HG02678 (cell line): Measurements from ENCODE around the gene NTSR1.
"Not testable (repeated sequence)": the region's sequence is repeated elsewhere in the genome, so short reads cannot be mapped to it uniquely, and the experiment has no call there.

ENCODE experiments used
- ATAC-seq: cut with Tn5 transposase; IDR thresholded peaks from one replicate; pipeline ENCODE4 v1.9.1; 2021; ENCODE audit warnings: mild to moderate bottlenecking, moderate library complexity; ENCODE audit not compliant: unreplicated experiment

NTSR1 gene

DNA sequence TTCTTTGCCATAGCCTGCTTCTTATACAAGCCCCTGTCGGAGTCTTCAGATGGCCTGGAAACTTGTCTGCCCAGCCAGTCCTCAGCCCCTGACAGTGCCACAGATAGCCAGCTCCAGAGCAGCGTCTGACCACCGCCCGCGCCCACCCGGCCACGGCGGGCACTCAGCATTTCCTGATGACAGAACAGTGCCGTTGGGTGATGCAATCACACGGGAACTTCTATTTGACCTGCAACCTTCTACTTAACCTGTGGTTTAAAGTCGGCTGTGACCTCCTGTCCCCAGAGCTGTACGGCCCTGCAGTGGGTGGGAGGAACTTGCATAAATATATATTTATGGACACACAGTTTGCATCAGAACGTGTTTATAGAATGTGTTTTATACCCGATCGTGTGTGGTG, 36.9 kb upstream of the NTSR1 start:
- ATAC-seq, result no peak

DNA sequence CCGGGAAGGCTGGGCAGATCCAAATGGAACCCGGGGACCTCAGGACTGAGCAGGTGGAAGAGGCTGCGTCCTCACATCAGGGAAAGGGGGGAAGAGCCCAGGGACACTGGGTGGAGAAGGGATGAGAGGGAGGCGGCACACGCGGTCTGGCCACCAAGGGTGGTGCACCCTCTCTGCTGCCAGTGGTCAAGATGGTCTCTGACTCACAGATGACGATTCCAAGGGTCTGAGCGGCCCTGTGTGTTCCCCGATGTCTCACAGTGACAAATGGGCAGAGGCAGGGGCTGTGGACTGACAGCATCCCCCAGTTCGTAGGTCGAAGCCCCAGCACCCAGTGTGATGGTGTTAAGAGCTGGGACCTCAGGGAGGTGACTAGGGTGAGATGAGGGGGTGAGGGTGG, 34.3 kb upstream of the NTSR1 start:
- no peak for ATAC-seq

DNA sequence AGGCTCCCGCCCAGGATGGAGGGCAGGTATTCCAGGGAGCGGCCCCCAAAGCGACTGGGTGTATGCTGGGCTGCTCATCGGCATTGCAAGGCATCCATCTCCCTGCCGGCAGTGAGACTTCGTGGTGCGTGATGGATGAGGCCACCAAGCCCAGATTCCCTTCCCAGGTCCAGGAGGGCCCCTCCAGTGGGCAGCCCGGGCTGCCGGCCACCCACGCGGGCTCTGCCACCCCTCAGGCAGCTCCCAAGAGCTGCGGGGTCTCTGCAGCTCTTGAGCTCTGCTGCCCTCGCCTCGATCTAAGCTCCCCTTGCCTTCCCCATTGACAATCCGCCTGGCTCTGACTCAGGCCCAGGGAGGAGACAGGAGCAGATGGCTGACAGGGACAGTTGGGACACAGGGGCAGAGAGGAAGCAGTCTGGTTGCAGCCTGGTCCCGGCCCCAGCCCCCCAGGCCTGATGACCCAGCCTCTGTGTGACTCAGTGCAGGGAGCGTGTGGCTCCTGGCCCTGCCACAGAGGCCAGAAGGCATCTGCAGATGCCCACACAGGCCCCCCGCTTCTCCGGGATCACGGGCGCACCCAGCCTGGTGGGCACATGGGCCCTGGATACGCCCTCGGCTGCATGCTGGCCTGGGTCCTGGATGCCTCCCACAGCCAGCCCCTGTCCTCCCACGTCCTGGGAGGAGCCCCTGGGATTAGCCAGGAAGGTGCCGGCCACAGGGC, 33.3 kb upstream of the NTSR1 start:
- ATAC-seq, result no peak

DNA sequence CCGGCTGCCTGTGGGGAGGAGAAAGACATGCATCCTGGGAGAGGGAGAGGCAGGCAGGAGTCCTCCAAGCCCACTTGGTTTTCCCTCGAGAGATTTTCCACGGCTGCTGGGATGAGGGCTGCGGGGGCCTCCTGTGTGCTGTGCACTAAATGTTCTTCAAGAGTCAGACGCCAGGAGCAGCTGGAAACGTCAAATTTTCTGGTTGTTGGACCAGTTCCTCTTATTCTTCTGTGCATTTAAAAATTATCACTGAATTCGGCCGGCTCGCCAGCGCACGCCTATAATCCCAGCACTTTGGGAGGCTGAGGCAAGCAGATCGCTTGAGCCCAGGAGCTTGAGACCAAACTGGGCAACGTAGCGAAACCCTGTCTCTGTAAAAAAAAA, 32.8 kb upstream of the NTSR1 start:
- ATAC-seq, result no peak

DNA sequence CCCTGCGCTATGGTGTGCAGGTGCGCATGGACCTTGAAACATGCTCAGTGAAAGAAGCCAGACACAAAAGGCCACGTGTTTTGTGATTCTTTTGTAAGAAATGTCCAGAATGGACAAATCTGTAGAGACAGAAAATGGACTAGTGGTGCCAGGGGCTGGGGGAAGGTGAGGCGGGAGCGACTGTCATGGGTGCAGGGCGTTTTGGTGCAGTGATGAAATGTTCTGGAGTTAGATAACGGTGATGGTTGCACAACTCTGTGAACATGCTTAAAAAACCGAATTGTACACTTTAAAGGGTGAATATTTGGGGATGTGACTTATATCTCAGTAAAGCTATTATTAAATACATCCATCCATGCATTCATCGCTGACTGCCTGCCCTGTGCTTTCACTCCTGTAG, 31.7 kb upstream of the NTSR1 start:
- ATAC-seq, result no peak

DNA sequence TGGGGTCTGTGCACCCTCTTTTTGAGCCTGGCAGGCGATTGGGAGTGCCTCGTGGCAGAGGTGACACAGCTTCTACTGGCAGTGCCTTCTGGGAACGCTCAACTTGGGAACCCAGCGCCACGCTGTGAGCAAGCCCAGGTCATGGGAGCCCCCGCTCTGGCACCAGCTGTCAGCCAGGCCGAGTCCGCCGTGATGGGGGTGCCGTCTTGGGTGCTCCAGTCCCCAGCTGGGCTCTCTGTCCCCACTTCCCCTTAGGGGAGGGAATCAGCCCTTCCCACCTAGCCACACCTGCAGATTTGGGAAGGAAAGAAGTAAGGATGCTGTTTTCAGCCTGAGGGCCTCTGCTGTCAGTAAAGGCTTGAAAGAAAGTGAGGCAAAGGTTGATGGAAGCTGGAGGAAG, 31.0 kb upstream of the NTSR1 start:
- ATAC-seq, result no peak

DNA sequence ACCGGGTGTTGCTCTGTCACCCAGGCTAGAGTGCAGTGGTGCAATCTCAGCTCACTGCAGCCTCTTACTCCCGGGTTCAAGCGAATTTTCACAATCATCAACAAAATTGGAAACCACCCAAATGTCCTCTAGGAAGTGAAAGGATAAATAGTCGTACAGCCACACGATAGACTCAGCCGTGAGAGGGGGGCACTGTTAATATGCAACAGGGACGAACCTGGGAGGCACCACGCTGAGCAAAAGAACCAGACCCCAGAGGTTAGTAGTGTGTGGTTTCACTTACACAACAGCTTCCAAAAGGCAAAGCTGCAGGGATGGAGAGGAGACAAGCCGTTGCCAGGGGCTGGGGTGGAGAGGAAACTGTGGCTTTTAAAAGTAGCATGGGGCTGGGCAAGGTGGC, 30.1 kb upstream of the NTSR1 start:
- ATAC-seq, result no peak

DNA sequence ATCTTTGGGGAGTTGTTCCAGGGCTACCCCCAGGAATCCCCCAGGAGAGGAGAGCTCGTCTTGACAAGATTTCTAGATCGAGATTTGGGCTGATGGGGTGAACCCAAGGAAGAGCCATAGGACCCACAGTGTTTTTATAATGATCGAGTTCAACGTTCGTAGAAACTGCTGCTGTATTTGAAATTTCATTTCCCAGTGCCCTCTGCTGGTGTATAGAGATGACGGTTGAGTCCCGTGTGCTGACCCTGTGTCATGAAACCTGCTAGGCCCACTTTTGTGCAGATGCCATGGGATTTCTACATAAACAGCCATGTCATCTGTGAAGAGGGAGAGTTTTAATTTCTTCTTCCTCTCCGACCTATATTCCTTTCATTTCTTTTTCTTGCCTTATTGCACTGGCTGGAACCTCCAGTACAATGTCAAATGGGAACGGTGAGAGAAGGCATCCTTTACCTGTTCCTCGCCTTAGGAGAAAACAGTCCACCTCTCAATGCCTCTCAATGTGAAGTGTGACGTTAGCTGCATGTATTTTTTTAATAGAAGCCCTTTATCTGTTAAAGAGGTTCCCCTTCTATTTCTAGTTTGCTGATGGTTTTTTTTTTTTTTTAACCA, 28.6 kb upstream of the NTSR1 start:
- ATAC-seq, result no peak

DNA sequence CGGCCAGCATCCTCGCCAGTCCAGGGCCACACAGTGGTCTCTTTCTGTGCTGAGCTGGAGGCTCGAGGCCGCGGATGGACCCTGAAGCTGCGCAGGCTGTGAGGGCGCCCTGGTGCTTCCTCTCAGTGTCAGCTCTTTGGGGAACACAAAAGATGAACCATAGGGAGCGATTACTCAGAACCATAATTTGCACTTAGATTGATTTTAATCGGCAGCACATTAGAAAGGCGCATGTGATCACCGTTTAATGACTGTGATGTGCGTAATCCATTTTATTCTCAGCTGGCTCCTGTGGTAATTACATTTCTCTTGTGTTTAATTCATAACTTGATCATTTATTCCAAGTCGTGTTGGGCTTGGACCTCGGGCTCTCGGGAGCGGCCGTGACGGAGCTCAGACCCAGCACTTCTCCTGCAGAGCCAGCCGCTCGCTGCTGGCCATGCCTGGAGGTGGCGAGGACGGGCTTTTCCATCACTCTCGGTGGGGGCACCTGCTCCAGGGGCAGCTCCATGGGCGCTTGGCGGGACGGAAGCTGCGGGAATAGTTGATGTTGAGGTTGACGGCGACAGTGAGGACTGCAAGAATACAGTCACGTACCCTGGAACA, 25.6 kb upstream of the NTSR1 start:
- ATAC-seq, result no peak

DNA sequence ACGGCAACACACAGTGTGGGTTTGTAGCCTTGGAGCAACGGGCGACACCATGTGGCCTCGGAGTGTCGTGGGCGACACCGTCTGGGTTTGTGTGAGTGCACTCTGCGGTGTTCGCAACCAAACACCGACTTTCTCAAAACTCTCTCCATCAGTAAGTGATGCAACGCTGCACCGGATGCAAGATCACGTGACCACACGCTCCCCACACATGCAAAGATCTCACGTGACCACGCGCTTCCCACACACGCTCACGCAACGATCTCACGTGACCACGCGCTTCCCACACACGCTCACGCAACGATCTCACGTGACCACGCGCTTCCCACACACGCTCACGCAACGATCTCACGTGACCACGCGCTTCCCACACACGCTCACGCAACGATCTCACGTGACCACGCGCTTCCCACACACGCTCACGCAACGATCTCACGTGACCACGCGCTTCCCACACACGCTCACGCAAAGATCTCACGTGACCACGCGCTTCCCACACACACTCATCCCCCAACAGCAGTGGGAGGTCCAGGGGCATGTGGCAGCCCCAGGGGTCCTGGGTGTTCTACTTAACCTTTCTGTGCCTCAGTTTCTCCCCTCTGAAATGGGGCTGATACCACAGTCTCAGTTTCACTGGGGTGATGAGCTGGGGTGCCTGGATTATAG, 24.8 kb upstream of the NTSR1 start:
- not testable (repeated sequence) for ATAC-seq

DNA sequence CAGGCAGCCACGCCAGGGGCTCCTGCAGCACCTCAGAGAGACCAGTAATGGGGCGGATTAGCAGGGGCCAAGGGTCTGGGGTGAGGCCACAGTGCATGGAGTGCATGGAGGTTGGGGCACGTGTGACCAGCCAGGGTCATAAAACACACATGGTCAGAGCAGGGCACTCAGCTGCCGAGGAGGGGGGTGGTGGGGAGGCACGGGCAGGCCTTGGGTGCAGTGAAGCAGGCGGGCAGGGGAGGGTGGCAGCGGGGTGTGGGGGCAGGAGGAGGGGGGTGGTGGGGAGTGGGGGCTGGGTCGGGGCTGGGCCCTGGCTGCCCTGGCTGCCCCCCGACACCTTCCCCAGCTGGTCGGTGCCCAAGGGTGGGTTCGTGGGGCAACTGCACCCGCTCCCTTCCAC, 23.7 kb upstream of the NTSR1 start:
- no peak for ATAC-seq

DNA sequence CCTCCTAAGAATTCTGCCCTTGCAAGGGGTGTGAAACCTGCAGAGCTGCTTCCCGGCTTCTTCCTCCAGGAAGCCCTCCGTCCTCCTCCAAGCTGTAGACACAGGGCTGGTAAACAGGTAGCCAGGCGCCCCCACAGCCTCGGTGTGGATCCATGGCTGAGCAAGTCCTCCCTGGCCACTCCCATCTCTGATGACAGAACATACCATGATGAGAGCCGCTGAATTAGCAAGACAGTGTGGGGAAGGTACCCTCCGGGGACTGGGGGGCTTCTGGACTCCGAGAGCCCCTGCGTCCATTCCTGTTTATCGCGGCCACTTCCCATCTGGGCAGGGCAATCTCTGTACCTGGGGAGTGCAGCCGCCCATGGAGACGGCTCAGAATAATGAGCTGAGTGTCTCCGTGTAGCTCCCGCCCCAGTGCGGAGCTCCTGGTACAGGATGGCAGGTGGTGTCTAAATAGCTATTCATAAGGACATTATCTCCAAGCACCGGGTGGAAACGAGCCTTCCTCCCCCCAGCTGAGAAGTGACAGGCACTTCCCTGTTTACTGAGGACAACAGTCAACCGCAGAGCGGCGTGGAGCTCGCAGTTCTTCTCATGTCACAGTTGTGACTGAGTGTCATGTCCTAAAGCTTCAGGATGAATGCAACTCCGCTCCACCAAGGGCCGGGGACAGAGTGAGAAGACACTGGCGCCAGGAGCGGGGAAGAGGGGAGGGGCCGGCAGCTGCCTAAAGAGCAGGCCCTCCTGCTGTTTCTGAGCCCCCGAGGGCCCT, 22.7 kb upstream of the NTSR1 start:
- no peak for ATAC-seq

DNA sequence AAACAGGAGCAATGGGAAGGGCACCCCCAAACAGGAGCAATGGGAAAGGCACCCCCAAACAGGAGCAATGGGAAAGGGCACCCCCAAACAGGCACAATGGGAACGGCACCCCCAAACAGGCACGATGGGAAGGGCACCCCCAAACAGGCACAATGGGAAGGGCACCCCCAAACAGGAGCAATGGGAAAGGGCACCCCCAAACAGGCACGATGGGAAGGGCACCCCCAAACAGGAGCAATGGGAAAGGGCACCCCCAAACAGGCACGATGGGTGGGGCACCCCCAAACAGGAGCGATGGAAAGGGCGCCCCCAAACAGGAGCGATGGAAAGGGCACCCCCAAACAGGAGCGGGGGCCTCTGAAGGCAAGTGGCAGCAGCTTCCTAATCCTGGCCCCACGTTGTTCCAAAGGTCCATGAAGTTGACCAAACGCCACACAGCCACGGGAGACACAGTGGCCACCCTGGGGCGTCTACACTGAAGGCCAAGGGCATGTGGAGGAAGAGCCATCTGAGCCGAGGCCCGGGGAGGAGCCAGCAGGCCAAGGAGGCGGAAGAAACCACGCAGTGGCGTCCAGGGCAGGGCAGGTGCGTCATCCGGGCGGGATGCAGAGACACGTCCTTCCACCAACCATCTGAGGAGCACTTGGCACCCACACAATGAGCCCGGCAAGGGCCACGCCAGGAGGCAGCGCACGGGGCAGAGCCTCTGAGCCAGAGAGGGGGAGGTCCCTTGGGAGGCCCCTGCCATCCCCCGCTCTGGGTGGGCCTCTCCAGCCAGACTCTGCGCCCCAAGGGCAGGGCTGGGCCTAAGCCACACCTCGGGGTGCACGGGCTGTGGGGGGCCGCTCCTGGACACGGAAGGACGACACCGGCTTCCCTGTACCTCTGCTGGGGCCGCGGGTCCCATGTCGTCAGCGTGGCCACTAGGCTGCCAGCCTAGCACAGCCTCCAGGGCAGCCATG, 21.5 kb upstream of the NTSR1 start:
- ATAC-seq, result no peak

DNA sequence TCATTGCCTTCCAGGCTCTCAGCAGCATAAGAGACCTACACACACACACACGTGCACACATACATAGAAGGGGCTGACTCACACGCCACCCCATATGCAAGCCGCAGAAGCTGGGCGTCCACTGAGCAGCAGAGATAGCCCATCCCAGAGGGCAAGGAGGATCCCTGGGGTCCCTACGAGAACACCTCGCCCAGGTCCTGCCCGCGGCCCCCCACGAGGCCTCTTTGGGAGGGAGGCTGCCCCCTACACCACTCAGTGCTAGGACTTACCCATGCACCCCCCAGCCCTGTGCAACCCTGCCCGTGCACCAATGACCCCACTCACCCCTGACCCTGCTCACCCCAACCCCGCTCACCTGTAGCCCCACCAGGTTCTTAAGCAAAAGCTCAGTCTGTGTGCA, 20.6 kb upstream of the NTSR1 start:
- ATAC-seq, result no peak

DNA sequence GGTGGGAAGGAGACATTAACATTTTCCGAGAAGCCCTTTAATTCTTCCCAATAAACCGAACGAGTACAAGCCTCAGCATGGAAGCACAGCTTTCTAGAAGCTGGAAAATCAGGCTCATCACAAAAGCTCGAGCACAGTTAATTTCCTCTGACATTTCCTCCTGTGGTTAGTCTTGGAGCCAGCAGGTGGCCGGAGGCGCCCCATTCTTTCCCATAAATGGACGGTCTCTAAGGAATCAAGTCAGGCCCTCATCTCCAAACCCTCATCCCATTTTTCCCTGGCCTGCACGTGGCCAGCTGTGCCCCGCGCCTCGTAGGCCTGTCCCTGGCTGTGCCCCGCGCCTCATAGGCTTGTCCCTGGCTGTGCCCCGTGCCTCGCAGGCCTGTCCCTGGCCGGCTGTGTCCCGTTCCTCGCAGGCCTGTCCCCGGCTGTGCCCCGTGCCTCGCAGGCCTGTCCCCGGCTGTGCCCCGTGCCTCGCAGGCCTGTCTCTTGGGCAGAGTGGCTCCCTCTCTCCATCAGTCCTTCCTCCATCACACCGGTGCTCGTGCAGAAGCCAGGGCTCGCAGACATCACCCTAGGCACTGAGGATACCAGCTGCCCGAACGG, 19.7 kb upstream of the NTSR1 start:
- ATAC-seq, result no peak

DNA sequence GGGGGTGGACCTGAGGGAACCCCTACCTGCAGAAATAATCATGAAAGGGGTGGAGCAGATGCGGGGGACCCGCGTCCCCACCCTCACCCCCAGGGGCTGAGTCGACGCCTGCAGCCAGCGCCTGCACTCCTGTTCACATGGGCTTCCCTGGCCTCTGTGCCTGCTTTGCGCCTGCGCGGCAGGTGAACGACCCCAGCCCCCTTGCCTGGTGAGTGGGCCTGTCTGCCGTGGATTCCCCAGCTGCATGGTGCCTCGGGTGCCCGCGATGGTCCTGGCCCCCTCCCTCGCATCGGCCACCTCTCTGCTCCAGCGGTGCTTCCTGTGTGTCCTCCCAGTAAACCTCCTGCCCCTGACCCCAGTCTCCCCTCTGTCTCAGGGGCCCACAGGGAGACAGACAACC, 18.8 kb upstream of the NTSR1 start:
- ATAC-seq, result no peak

DNA sequence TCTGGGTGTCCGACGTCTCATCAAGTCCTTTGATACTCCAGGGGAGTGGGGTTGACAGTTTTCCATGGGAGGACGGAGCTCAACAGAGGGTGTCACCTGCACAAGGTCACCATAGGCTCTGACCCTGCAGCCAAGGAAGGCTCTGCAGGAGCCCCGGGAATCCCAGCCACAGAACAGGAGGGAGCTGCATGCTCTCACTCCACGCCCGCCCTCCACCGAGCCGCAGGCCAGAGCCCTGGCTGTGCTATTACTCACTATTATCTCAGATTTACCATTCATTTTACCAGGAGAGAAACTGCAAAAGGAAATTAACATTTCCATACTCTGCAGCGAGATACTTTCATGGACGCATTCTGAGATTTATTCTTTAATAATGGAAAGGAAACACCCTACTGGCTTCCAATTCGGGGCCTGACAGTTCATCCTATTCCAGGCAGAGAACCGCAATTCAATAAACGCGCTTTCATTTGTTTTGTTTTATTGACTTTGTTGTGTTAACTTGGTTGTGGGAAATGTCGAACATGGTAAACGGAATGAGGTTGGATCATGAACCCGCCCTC, 18.3 kb upstream of the NTSR1 start:
- ATAC-seq, result no peak

DNA sequence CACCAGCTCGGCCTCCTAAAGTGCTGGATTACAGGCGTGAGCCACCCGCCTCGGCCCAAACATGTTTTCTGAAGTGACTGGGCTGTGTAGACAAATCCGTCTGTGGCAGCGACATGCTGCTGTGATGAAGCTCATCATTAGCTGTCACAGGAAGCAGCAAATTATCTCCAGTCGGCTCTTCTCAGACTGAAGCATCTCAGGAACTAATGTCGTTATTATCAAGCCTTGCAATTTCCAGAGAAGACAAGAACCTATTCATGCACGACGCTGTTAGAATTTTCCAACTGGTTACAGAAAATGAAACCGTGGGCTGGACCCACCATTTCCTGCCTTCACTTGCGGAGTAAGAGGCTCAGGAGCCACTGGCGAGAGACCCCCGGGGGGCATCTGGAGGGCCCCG, 17.1 kb upstream of the NTSR1 start:
- no peak for ATAC-seq

DNA sequence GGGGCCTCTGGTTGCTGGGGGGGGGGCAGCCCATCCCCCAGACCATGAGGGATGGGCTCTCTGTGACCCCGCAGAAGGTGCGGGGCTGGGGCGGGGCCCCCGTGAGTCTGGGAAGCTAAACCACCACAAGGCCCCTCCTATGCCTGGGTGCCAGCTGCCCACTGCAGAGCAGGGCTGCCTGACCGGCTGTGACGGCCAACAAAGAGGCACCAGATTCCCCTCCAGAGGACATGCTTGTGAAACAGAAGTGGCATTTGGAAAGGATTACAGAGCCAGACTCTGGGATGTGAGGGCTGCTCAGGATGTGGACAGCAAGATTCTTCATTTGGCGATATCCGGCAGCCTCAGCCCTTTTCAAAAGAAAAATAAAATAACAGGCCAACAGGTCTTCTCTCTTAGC, 16.5 kb upstream of the NTSR1 start:
- ATAC-seq, result no peak
